Left lung (tissue), 10 donors: ENCODE results near the gene ADAMTS12. TPM values are rescaled to one million over a fixed set of nuclear protein-coding genes. Genes with fewer than 3 reads are reported as not detected.

Experiments
- ATAC-seq: fragments of 200-7000 bp; cut with Tn5 transposase; one replicate; pipeline ENCODE4 v1.9.1; 2020; ENCODE audit warnings: moderate library complexity
- DNase-seq, 4 donors: peaks; one replicate each; pipeline ENCODE4 v3.0.0-alpha.2; 2013 to 2020
- H3K27ac ChIP-seq, 2 donors: fragments of 200-600 bp; sonication (generic) in 1 of 2; one replicate each; pipeline versions ENCODE4 v1.5.0 to v1.8.0; 2020 to 2021
- H3K27me3 ChIP-seq, 2 donors: fragments of 200-600 bp; sonication (generic) in 1 of 2; one replicate each; pipeline versions ENCODE4 v1.5.0 to v1.8.0; 2020 to 2021
- H3K36me3 ChIP-seq, 2 donors: fragments of 200-600 bp; sonication (generic) in 1 of 2; one replicate each; pipeline versions ENCODE4 v1.5.0 to v1.8.0; 2020 to 2021
- H3K4me1 ChIP-seq, 2 donors: fragments of 200-600 bp; one replicate each; pipeline ENCODE4 v1.8.0; 2021
- H3K4me3 ChIP-seq, 2 donors: fragments of 200-600 bp; sonication (generic) in 1 of 2; one replicate each; pipeline versions ENCODE4 v1.5.0 to v1.8.0; 2020 to 2021; ENCODE audit warnings: mild to moderate bottlenecking in 1 of 2
- H3K9me3 ChIP-seq, 2 donors: fragments of 200-600 bp; sonication (generic) in 1 of 2; one replicate each; pipeline versions ENCODE4 v1.5.0 to v1.8.0; 2020 to 2021
- CTCF ChIP-seq, 2 donors: fragments of 200-600 bp; sonication (generic) in 1 of 2; IDR thresholded peaks; one replicate each; pipeline versions ENCODE4 v1.5.0 to v1.8.0; 2021; ENCODE audit warnings: antibody characterized with exemption in 2 of 2
- intact Hi-C, 2 donors: fragments of 100-400 bp; cut with DNase I; formaldehyde crosslinking; loops; one replicate each; pipeline versions ENCODE4 v1.11.2 to v1.14.2; 2022
- polyA plus RNA-seq, 6 donors: library from polyadenylated mRNA; unstranded; fragments of 120-200 nt; gene quantifications; one replicate each; pipeline ENCODE4 v1.2.1, GENCODE V29; 2013; ENCODE audit not compliant: insufficient read length in 6 of 6
- total RNA-seq, 2 donors: library from RNA; stranded (reverse); fragmentation: NEBNext Ultra II Directional; extraction: Animal tissue kit (Norgen Biotek cat#: 25700); gene quantifications; one replicate each; pipeline ENCODE4 v1.2.1, GENCODE V29; 2021
- donor health status: DM: no; HTN: yes; CAD: no.
- donor health status: DM: no; HTN: no; CAD: no.

ADAMTS12 gene
- total and polyA plus RNA-seq, 8 donors = 11.6 to 59.1 (median 52.1) TPM

GRCh38 chr5:33832404-33833236, 59.2 kb downstream of the ADAMTS12 start:
- Histone ChIP-seq H3K9me3 (no peaks in the 10 kb centered on the region), H3K27me3 (no peaks in the 10 kb centered on the region), H3K36me3 (no peaks in the 10 kb centered on the region), H3K4me1 (no peaks in the 10 kb centered on the region), H3K4me3 (no peak overlapping the region), H3K27ac (no peak overlapping the region)
- TF ChIP-seq CTCF (IDR thresholded peaks at IDR 0.05) = no peak
- no peak for ATAC-seq
- intact Hi-C loops = no loop called here
- peak in 1 of 4 donors; percentile 26 for DNase-seq

GRCh38 chr5:33831041-33831440, 60.7 kb downstream of the ADAMTS12 start:
- Histone ChIP-seq H3K27ac (no peak overlapping the region), H3K4me3 (no peak overlapping the region), H3K36me3 (no peaks in the 10 kb centered on the region), H3K4me1 (no peaks in the 10 kb centered on the region), H3K27me3 (no peaks in the 10 kb centered on the region), H3K9me3 (no peaks in the 10 kb centered on the region)
- ATAC-seq (no peak), DNase-seq (no peak)
- intact Hi-C loops = no loop called here
- TF ChIP-seq CTCF (IDR thresholded peaks at IDR 0.05) = no peak

GRCh38 chr5:33829430-33829829, 62.4 kb downstream of the ADAMTS12 start:
- Histone ChIP-seq H3K9me3 (no peaks in the 10 kb centered on the region), H3K36me3 (no peaks in the 10 kb centered on the region), H3K4me3 (no peak overlapping the region), H3K27me3 (no peaks in the 10 kb centered on the region), H3K4me1 (no peaks in the 10 kb centered on the region), H3K27ac (no peak overlapping the region)
- no peak for ATAC-seq
- DNase-seq = no peak
- intact Hi-C loops = no loop called here
- TF ChIP-seq CTCF (IDR thresholded peaks at IDR 0.05) = no peak

GRCh38 chr5:33828626-33829308, 63.0 kb downstream of the ADAMTS12 start:
- DNase-seq (no peak), ATAC-seq (no peak)
- Histone ChIP-seq H3K27ac (no peak overlapping the region), H3K27me3 (no peaks in the 10 kb centered on the region), H3K36me3 (no peaks in the 10 kb centered on the region), H3K4me3 (no peak overlapping the region), H3K4me1 (no peaks in the 10 kb centered on the region), H3K9me3 (no peaks in the 10 kb centered on the region)
- no peak for TF ChIP-seq CTCF (IDR thresholded peaks at IDR 0.05)
- intact Hi-C loops = no loop called here

- TF ChIP-seq CTCF (IDR thresholded peaks at IDR 0.05) = no peak
- intact Hi-C loops = no loop called here
Measured at GRCh38 chr5:33827885-33828284, 63.9 kb downstream of the ADAMTS12 start.

More at GRCh38 chr5:33827885-33828284, 63.9 kb downstream of the ADAMTS12 start:
- Histone ChIP-seq H3K27ac (no peak overlapping the region), H3K27me3 (no peaks in the 10 kb centered on the region), H3K4me3 (no peak overlapping the region), H3K36me3 (no peaks in the 10 kb centered on the region), H3K9me3 (no peaks in the 10 kb centered on the region), H3K4me1 (no peaks in the 10 kb centered on the region)
- ATAC-seq = no peak
- no peak for DNase-seq
